Erythroblast (primary cell): Measurements from ENCODE around the gene NSD2.

Source experiments
- GATA1 ChIP-seq: IDR thresholded peaks from 2 replicates; pipeline ENCODE4 v1.6.1; 2011; ENCODE audit warnings: low read depth, mild to moderate bottlenecking, control low read depth, low read length, moderate library complexity
- POLR2A ChIP-seq: IDR thresholded peaks from 2 replicates; pipeline ENCODE4 v1.6.1; 2011; ENCODE audit warnings: mild to moderate bottlenecking, low read length

GRCh38 chr4:1901127-1901526 is 29.9 kb downstream of the NSD2 start:
- TF ChIP-seq POLR2A (no peak), GATA1 (no peak)
